OCI-LY1 (cell line): ENCODE data around the gene SLC13A5.

ENCODE experiments used
- H2AFZ ChIP-seq: fragments of 200-600 bp; sonication (generic), shearing (Covaris generic); 2 replicates; pipeline ENCODE4 v1.6.0; 2014; ENCODE audit warnings: antibody characterized with exemption, mild to moderate bottlenecking, low read length
- H3F3A ChIP-seq: fragments of 200-600 bp; sonication (generic), shearing (Covaris generic); 2 replicates; pipeline ENCODE4 v1.6.0; 2014; ENCODE audit warnings: mild to moderate bottlenecking, antibody characterized with exemption, low read length, moderate library complexity; ENCODE audit not compliant: insufficient read depth
- H3K27ac ChIP-seq: fragments of 200-600 bp; sonication (generic); 2 replicates; pipeline ENCODE4 v1.5.1; 2014; ENCODE audit warnings: low read length, mixed run types, mild to moderate bottlenecking, low read depth; ENCODE audit not compliant: poor library complexity, severe bottlenecking
- H3K27me3 ChIP-seq: fragments of 200-600 bp; sonication (generic); 2 replicates; pipeline ENCODE4 v1.6.0; 2014; ENCODE audit warnings: antibody characterized with exemption, mild to moderate bottlenecking, low read length, moderate library complexity; ENCODE audit not compliant: insufficient read depth
- H3K36me3 ChIP-seq: fragments of 200-600 bp; sonication (generic); 2 replicates; pipeline ENCODE4 v1.6.1; 2014; ENCODE audit warnings: mild to moderate bottlenecking, antibody characterized with exemption, low read length, moderate library complexity, mixed read lengths; ENCODE audit not compliant: insufficient read depth
- H3K4me1 ChIP-seq: fragments of 200-600 bp; sonication (generic); 2 replicates; pipeline ENCODE4 v1.5.1; 2014; ENCODE audit warnings: mild to moderate bottlenecking, low read length, moderate library complexity; ENCODE audit not compliant: insufficient read depth, severe bottlenecking
- H3K4me2 ChIP-seq: fragments of 200-600 bp; sonication (generic), shearing (Covaris generic); 2 replicates; pipeline ENCODE4 v1.6.1; 2014; ENCODE audit warnings: low read length
- H3K4me3 ChIP-seq: fragments of 200-600 bp; sonication (generic); 2 replicates; pipeline ENCODE4 v1.5.1; 2014; ENCODE audit warnings: low read length, low read depth, mild to moderate bottlenecking, mixed read lengths; ENCODE audit not compliant: poor library complexity, severe bottlenecking
- H3K79me2 ChIP-seq: fragments of 200-600 bp; shearing (Covaris generic); 2 replicates; pipeline ENCODE4 v1.6.1; 2016; ENCODE audit warnings: mixed run types, low read length, mixed read lengths; ENCODE audit not compliant: insufficient read depth
- H3K9ac ChIP-seq: fragments of 200-600 bp; sonication (generic), shearing (Covaris generic); 2 replicates; pipeline ENCODE4 v1.6.1; 2014; ENCODE audit warnings: mild to moderate bottlenecking, low read length, mixed read lengths
- H3K9me2 ChIP-seq: fragments of 200-600 bp; sonication (generic), shearing (Covaris generic); 2 replicates; pipeline ENCODE4 v1.6.1; 2014; ENCODE audit warnings: low read depth, mild to moderate bottlenecking, low read length, mixed read lengths
- H3K9me3 ChIP-seq: fragments of 200-600 bp; shearing (Covaris generic); 2 replicates; pipeline ENCODE4 v1.6.1; 2014; ENCODE audit warnings: low read length, mixed read lengths
- H4K20me1 ChIP-seq: fragments of 200-600 bp; sonication (generic), shearing (Covaris generic); 2 replicates; pipeline ENCODE4 v1.6.0; 2016; ENCODE audit warnings: mild to moderate bottlenecking, low read length; ENCODE audit not compliant: insufficient read depth
- EZH2 ChIP-seq: fragments of 200-600 bp; sonication (generic), shearing (Covaris generic); IDR thresholded peaks from 2 replicates; pipeline ENCODE4 v1.8.0; 2017; ENCODE audit warnings: borderline replicate concordance, mixed run types, mild to moderate bottlenecking, antibody characterized with exemption, low read length, moderate library complexity, mixed read lengths
- TF ChIP-seq, protein P1 (sequence below): fragments of 200-600 bp; sonication (generic), shearing (Covaris generic); IDR thresholded peaks from 2 replicates; pipeline ENCODE4 v1.5.1; 2017; ENCODE audit warnings: mild to moderate bottlenecking, antibody characterized with exemption, low read length, moderate library complexity, mixed read lengths

SLC13A5 gene

DNA sequence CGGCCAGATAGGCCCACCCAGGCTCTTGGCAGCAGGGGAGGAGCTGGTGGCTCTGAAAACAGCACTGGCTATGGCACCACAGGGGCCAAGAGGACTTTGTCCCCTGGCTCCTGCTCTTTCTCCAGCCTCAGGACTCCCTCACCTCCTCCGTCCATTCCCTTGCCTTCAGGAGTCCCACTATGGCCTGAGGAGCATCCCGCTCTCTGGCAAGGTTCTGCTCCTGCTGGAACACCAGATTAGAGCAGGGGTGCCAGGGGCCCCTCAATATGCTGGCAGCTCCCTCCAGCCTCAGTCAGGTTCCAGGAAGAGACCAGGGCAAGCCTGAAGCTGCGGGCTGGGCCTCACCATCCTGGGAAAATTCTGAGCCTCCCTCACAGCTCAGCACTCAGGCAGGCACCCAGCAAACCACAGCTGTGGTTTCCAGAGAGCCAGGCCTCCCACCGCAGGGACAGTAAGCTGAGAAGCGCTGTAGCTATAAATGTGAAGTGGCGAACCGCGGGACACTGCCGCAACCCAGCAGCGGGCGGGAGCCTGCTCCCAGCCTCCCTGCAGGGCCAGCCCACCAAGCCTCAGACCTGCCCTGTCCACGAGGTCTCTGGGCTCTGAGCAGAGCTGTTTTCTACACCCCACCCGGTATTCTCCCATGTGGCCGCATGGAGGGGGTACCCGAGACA lies 35.9 kb downstream of the SLC13A5 start:
- Histone ChIP-seq H3K79me2 (no peaks in the 10 kb centered on the region), H3K27ac (no peak overlapping the region), H4K20me1 (no peaks in the 10 kb centered on the region), H3K4me1 (no peaks in the 10 kb centered on the region), H3K27me3 (no peaks in the 10 kb centered on the region), H3K4me3 (no peak overlapping the region), H3F3A (no peaks in the 10 kb centered on the region), H3K36me3 (no peaks in the 10 kb centered on the region), H3K9me3 (no peaks in the 10 kb centered on the region), H3K4me2 (no peak overlapping the region), H3K9me2 (no peaks in the 10 kb centered on the region), H2AFZ (no peak overlapping the region), H3K9ac (no peak overlapping the region)
- TF ChIP-seq EZH2: no peak
- TF ChIP-seq, protein P1, sequence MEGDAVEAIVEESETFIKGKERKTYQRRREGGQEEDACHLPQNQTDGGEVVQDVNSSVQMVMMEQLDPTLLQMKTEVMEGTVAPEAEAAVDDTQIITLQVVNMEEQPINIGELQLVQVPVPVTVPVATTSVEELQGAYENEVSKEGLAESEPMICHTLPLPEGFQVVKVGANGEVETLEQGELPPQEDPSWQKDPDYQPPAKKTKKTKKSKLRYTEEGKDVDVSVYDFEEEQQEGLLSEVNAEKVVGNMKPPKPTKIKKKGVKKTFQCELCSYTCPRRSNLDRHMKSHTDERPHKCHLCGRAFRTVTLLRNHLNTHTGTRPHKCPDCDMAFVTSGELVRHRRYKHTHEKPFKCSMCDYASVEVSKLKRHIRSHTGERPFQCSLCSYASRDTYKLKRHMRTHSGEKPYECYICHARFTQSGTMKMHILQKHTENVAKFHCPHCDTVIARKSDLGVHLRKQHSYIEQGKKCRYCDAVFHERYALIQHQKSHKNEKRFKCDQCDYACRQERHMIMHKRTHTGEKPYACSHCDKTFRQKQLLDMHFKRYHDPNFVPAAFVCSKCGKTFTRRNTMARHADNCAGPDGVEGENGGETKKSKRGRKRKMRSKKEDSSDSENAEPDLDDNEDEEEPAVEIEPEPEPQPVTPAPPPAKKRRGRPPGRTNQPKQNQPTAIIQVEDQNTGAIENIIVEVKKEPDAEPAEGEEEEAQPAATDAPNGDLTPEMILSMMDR: no peak

DNA sequence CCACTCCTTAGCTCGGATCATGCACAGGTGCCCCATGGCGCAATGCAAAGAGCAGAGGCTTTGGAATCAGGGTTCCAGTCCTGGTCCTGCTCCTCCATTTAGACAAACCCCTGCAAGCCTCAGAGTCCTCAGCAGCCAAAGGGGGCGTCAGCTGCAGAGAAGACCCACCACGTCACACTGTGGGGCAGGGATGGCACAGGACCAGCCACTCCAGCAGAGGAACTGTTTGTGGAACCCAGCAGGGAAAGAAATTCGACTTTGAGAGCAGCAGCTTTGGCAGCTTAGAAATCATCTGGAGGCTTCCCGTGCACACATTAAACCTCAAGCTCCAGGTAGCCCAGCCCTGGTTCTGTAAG lies 36.4 kb downstream of the SLC13A5 start:
- H3K27ac ChIP-seq: no peak overlapping the region
- H3K9ac ChIP-seq: no peak overlapping the region
- no peaks in the 10 kb centered on the region for H3K27me3 ChIP-seq
- no peaks in the 10 kb centered on the region for H3F3A ChIP-seq
- H3K36me3 ChIP-seq: no peaks in the 10 kb centered on the region
- H3K9me3 ChIP-seq: no peaks in the 10 kb centered on the region
- H4K20me1 ChIP-seq: no peaks in the 10 kb centered on the region
- no peak overlapping the region for H3K4me3 ChIP-seq
- no peaks in the 10 kb centered on the region for H3K79me2 ChIP-seq
- TF ChIP-seq, protein P1: no peak
- TF ChIP-seq EZH2: no peak
- no peaks in the 10 kb centered on the region for H3K4me1 ChIP-seq
- H3K4me2 ChIP-seq: no peak overlapping the region
- H2AFZ ChIP-seq: no peak overlapping the region
- no peaks in the 10 kb centered on the region for H3K9me2 ChIP-seq

DNA sequence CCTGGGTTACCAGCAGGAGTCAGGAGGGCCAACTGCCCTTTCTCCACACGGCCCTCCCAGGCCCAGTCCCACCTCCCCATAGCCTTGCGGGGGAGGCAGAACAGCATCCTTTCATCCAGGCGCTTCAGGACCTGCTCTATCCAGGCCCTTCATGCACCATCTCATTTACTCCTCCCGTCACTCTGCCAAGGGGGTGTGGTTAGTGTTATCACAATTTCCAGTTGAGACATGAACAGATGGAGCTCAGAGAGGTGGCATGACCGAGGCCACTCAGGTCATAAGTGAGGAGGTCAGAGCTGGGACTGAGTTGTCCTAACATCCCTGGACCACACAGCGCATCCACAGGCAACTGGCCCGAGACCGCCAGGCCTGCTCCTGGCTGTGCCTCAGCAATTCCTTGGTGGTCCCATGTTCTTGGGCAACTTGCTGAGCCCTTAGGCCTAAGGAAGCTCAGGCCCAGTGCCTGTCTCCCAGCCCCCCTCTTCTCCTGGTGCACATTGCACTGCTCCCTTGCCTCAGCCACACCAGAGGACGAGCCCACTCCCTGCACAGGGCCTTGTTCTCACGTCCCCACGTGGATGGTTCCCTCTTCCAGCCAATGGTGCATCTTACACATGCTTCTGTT lies 37.9 kb downstream of the SLC13A5 start:
- H3K9me2 ChIP-seq: no peaks in the 10 kb centered on the region
- no peak overlapping the region for H3K4me2 ChIP-seq
- H3K4me1 ChIP-seq: no peaks in the 10 kb centered on the region
- no peaks in the 10 kb centered on the region for H3F3A ChIP-seq
- TF ChIP-seq, protein P1: no peak
- no peak for TF ChIP-seq EZH2
- no peaks in the 10 kb centered on the region for H3K79me2 ChIP-seq
- no peak overlapping the region for H3K4me3 ChIP-seq
- no peak overlapping the region for H2AFZ ChIP-seq
- no peaks in the 10 kb centered on the region for H3K27me3 ChIP-seq
- no peaks in the 10 kb centered on the region for H3K9me3 ChIP-seq
- no peak overlapping the region for H3K9ac ChIP-seq
- no peaks in the 10 kb centered on the region for H3K36me3 ChIP-seq
- no peak overlapping the region for H3K27ac ChIP-seq
- H4K20me1 ChIP-seq: no peaks in the 10 kb centered on the region
